Measurements from ENCODE around the gene LARP4B. TPM values are rescaled to one million over a fixed set of nuclear protein-coding genes. Genes with fewer than 3 reads are reported as not detected.

The LARP4B gene
- total RNA-seq, 2 donors from 2014 or later = 130 to 242 TPM

GRCh38 chr10:860519-860918, 71.0 kb downstream of the LARP4B start:
- Mint-ChIP-seq H3K36me3 (peaks cover 20% of the 10 kb centered on the region), H3K9me3 (no peaks in the 10 kb centered on the region), H3K27ac (no peak overlapping the region), H3K27me3 (no peaks in the 10 kb centered on the region), H3K4me1 (ENCODE audit: low read depth in 2 of 2) (peaks cover 25 to 40% of the 10 kb centered on the region in 2 donors), H3K4me3 (no peak overlapping the region)
- DNase-seq (ENCODE audit: low spot score) (no peak), ATAC-seq (no peak)

DNA sequence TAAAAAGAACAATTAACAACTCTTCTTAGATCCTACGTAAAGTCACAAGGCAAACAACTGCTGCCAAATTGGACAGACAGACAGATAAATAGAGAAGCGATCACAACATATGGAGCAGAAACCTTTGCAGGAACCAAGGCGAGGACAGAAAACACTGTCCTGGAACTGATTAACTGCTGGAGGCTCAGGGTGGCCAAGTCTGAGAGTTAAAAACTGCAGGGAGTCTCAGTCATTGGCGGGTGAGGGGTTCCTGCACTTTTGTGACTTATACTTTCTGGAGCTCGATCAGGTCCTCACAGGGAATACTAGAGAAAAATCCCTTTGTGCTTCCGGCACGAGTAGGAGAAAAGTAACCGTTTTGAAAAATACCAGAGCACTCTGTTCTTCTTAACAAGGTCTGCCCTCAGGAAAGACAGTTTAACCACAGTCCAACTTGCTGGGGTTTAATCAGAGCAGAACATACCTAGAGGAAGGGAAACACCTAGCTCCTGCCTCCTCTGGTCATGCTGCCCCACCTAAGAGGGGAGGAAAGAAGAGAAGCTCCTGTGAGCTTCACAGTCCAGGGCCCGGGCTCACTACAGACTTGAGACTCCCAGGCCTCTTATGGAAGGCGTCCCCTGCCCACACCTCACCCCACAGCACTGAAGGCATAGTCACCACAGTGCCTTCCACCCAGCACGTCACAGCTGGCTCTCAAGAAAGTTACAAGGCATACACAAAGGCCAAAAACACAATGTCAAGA, 74.9 kb downstream of the LARP4B start:
- DNase-seq (ENCODE audit: low spot score) (no peak), ATAC-seq (peak; percentile 54 to 56)
- Mint-ChIP-seq H3K4me3 (peak overlapping the region; percentile 8), H3K4me1 (ENCODE audit: low read depth in 2 of 2) (peaks cover 33 to 44% of the 10 kb centered on the region in 2 donors), H3K36me3 (peaks cover 21% of the 10 kb centered on the region), H3K27me3 (no peaks in the 10 kb centered on the region), H3K9me3 (no peaks in the 10 kb centered on the region), H3K27ac (peak overlapping the region; percentile 12 to 13)

DNA sequence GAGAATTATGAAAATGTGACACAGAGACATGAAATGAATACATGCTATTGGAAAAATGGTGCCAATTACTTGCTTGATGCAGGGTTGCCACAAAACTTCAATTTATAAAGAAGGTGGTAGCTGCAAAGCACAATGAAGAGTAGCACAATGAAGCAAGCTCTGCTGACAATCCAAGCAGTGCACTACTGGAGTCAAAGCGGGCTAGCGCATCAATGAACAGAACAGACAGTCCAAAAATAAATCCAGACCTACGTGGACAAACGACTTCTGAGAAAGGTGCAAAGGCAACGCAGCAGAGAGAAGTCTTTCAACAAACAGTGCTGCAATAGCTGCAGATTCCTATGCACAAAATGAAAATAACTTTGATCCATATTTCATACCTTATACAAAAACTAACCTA, 75.8 kb downstream of the LARP4B start:
- Mint-ChIP-seq H3K4me1 (ENCODE audit: low read depth in 2 of 2) (peaks cover 40 to 42% of the 10 kb centered on the region in 2 donors), H3K27ac (peak overlapping the region in 1 of 2 donors; percentile 13), H3K27me3 (no peaks in the 10 kb centered on the region), H3K4me3 (no peak overlapping the region), H3K9me3 (no peaks in the 10 kb centered on the region), H3K36me3 (peaks cover 22% of the 10 kb centered on the region)
- ATAC-seq = no peak
- DNase-seq (ENCODE audit: low spot score) = no peak

- DNase-seq (ENCODE audit: low spot score) = no peak
- no peak for ATAC-seq
- no peaks in the 10 kb centered on the region for H3K9me3 Mint-ChIP-seq
- no peaks in the 10 kb centered on the region for H3K27me3 Mint-ChIP-seq
- H3K27ac Mint-ChIP-seq = no peak overlapping the region
- H3K4me1 Mint-ChIP-seq (ENCODE audit: low read depth in 2 of 2) = peaks cover 40 to 42% of the 10 kb centered on the region in 2 donors
- H3K36me3 Mint-ChIP-seq = peaks cover 28% of the 10 kb centered on the region
- no peak overlapping the region for H3K4me3 Mint-ChIP-seq
These were observed 76.4 kb downstream of the LARP4B start for GRCh38 chr10:855079-855478.

DNA sequence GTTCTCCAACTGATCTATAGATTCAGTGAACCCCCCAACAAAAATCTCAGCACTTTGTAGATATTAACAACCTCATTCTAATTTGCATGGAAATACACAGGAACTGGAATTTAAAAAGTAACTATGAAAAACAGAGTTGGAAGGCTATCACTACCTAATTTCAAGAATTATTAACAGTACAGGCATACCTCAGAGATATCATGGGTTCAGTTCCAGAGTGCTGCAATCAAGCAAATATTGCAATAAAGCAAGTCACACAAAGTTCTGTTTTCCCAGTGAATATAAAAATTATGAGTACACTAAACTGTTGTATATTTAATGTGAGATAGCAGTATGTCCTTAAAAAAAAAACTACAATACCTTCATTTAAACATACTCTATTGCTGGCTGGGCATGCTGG, 78.5 kb downstream of the LARP4B start:
- no peak overlapping the region for H3K27ac Mint-ChIP-seq
- DNase-seq (ENCODE audit: low spot score) (no peak), ATAC-seq (no peak)
- no peak overlapping the region for H3K4me3 Mint-ChIP-seq
- H3K9me3 Mint-ChIP-seq = no peaks in the 10 kb centered on the region
- peaks cover 47 to 52% of the 10 kb centered on the region in 2 donors for H3K4me1 Mint-ChIP-seq (ENCODE audit: low read depth in 2 of 2)
- peaks cover 41% of the 10 kb centered on the region for H3K36me3 Mint-ChIP-seq
- no peaks in the 10 kb centered on the region for H3K27me3 Mint-ChIP-seq

GRCh38 chr10:852386-852785, 79.1 kb downstream of the LARP4B start:
- ATAC-seq (no peak), DNase-seq (ENCODE audit: low spot score) (no peak)
- Mint-ChIP-seq H3K4me3 (no peak overlapping the region), H3K9me3 (no peaks in the 10 kb centered on the region), H3K27me3 (no peaks in the 10 kb centered on the region), H3K4me1 (ENCODE audit: low read depth in 2 of 2) (peaks cover 50 to 52% of the 10 kb centered on the region in 2 donors), H3K27ac (peak overlapping the region in 1 of 2 donors; percentile 18), H3K36me3 (peaks cover 41% of the 10 kb centered on the region)

DNA sequence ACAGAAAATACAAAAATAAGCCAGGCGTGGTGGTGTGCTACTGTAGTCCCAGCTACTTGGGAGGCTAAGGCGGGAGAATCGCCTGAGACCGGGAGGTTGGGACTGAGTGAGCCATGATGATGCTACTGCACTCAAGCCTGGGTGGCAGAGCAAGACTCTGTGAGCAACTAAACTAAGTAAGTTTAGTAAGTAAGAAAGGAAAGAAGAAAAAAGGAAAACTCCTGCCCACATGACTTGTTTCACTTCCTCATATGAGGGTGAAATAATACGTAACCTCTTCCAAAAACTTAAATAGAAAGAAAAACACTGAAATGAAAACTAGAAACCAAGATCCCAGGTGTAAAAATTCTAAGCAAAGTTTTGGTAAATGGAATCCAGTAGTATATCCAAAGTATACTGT, 79.6 kb downstream of the LARP4B start:
- no peak for ATAC-seq

DNA sequence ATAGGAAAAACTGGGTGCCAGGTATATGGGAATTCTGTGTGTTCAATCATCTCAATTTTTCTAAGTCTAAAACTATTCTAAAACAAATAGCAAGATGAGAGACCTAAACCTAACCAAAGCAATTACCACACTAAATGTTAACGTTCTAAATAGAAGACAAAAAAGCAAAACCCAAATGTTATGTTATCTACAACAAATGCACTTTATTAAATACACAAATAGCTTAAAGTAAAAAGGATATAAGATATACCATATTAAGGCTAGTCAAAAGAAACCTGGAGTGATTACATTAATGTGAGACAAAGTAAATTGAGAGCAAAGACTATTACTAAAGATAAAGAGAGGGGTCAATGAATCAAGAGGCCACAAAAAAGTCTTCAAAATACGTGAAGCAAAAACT, 81.4 kb downstream of the LARP4B start:
- Mint-ChIP-seq H3K9me3 (no peaks in the 10 kb centered on the region), H3K4me3 (no peak overlapping the region), H3K27me3 (no peaks in the 10 kb centered on the region), H3K4me1 (ENCODE audit: low read depth in 2 of 2) (peaks cover 53 to 56% of the 10 kb centered on the region in 2 donors), H3K27ac (no peak overlapping the region), H3K36me3 (peaks cover 39% of the 10 kb centered on the region)
- no peak for ATAC-seq
- DNase-seq (ENCODE audit: low spot score) = no peak

More for the DNA sequence above, 79.6 kb downstream of the LARP4B start:
- H3K27me3 Mint-ChIP-seq = no peaks in the 10 kb centered on the region
- peaks cover 41% of the 10 kb centered on the region for H3K36me3 Mint-ChIP-seq
- H3K27ac Mint-ChIP-seq = peak overlapping the region; percentile 18 to 86
- H3K9me3 Mint-ChIP-seq = no peaks in the 10 kb centered on the region
- peaks cover 50 to 52% of the 10 kb centered on the region in 2 donors for H3K4me1 Mint-ChIP-seq (ENCODE audit: low read depth in 2 of 2)
- no peak overlapping the region for H3K4me3 Mint-ChIP-seq
- no peak for DNase-seq (ENCODE audit: low spot score)

DNA sequence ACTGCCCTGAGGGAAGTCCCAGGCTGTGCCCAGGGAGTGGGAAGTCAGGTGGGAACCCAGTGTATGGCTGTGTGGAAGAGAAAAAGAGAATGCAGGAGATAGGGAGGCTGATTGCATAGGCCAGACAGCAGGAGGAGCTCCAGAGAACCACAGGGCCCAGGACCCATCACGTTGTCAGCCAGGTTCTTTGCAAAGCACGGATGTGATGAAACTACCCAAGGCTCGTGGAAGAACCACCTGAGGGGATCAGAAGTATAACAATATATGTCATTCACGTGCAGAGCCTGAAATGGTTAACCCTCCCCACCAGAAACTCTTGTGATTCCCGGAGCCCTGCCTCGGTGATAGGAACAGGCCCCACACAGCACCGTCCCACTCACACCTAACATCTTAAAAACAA, 83.6 kb downstream of the LARP4B start:
- peaks cover 35% of the 10 kb centered on the region for H3K36me3 Mint-ChIP-seq
- H3K27me3 Mint-ChIP-seq = no peaks in the 10 kb centered on the region
- H3K27ac Mint-ChIP-seq = peak overlapping the region in 1 of 2 donors; percentile 26
- no peak for ATAC-seq
- H3K9me3 Mint-ChIP-seq = no peaks in the 10 kb centered on the region
- no peak overlapping the region for H3K4me3 Mint-ChIP-seq
- DNase-seq (ENCODE audit: low spot score) = no peak
- H3K4me1 Mint-ChIP-seq (ENCODE audit: low read depth in 2 of 2) = peaks cover 59 to 61% of the 10 kb centered on the region in 2 donors

DNA sequence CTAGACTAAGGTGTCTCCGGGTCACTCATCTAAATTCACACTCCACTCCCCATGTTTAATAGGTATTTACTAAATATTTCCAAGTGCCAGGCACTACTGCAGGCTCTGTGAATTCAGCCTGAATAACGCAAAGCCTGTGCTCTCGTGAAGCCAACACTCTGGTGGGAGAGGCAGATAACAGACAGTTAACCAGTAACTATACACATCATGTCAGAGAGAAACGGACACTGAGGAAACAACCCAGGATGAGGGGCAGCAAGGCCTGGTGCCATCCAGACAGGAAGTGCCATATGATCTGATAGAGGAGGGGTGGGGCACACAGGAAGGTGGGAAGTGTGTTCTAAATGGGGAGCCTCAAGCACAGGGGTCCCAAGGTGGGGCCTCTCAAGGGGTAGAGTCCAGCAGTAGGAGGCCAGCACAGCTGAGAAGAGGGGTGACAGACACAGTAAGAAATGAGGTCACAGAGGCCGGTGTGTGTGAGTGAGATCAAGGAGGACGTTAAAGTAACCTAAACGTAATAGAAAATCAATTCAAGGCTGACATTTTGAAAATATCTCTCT, 85.3 kb downstream of the LARP4B start:
- Mint-ChIP-seq H3K27ac (peak overlapping the region; percentile 3 to 76), H3K4me1 (ENCODE audit: low read depth in 2 of 2) (peaks cover 44 to 47% of the 10 kb centered on the region in 2 donors), H3K36me3 (peaks cover 27% of the 10 kb centered on the region), H3K9me3 (no peaks in the 10 kb centered on the region), H3K27me3 (no peaks in the 10 kb centered on the region), H3K4me3 (no peak overlapping the region)
- ATAC-seq (no peak), DNase-seq (ENCODE audit: low spot score) (no peak)

- DNase-seq (ENCODE audit: low spot score) (no peak), ATAC-seq (no peak)
- no peaks in the 10 kb centered on the region for H3K9me3 Mint-ChIP-seq
- H3K27me3 Mint-ChIP-seq = no peaks in the 10 kb centered on the region
- H3K4me1 Mint-ChIP-seq (ENCODE audit: low read depth in 2 of 2) = peaks cover 44% of the 10 kb centered on the region in 2 donors
- H3K4me3 Mint-ChIP-seq = no peak overlapping the region
- H3K36me3 Mint-ChIP-seq = peaks cover 24% of the 10 kb centered on the region
- peak overlapping the region; percentile 3 to 76 for H3K27ac Mint-ChIP-seq
These were observed 86.0 kb downstream of the LARP4B start for GRCh38 chr10:845526-845925.

DNA sequence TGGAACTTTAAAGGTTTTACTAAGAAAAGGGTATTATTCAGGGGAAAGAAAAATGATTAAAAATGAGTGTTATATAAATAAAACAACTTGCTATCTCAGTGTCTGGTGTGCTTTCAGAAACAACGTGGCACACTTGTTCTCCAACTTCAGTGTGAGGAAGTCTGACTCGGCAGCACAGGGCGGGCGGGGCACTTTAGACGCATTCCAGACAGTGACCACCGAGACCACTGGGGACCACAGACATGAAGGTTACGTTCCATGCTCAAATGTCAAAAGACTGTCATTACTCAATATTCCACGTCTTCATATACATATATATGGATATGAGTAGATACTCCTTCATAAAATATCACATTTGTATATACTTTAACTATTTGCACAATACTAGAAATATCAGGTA, 87.0 kb downstream of the LARP4B start:
- peaks cover 40 to 41% of the 10 kb centered on the region in 2 donors for H3K4me1 Mint-ChIP-seq (ENCODE audit: low read depth in 2 of 2)
- peaks cover 15% of the 10 kb centered on the region for H3K36me3 Mint-ChIP-seq
- H3K4me3 Mint-ChIP-seq = no peak overlapping the region
- H3K9me3 Mint-ChIP-seq = no peaks in the 10 kb centered on the region
- ATAC-seq (no peak), DNase-seq (ENCODE audit: low spot score) (no peak)
- H3K27me3 Mint-ChIP-seq = no peaks in the 10 kb centered on the region
- no peak overlapping the region for H3K27ac Mint-ChIP-seq

DNA sequence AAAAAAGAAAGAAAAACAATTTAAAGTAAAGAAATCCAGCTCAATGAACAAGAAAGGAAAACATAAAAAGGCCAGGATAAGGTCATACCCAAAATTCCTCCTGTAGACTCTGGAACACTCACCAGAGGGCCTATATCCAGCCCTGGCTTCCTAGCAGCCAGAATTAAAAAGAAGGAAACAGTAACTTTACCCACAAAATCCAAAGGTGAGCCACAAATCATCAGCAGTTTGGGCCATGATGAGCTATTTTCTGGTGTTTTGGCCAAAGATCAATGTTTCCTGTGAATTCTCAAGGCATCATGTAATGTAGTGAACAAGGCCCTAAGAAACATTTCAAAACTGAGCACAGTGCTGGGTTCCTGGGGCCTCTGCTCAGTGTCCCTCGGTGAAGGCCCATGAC, 87.8 kb downstream of the LARP4B start:
- H3K4me1 Mint-ChIP-seq (ENCODE audit: low read depth in 2 of 2) = peaks cover 37 to 40% of the 10 kb centered on the region in 2 donors
- ATAC-seq (no peak), DNase-seq (ENCODE audit: low spot score) (no peak)
- H3K9me3 Mint-ChIP-seq = no peaks in the 10 kb centered on the region
- H3K27me3 Mint-ChIP-seq = no peaks in the 10 kb centered on the region
- H3K4me3 Mint-ChIP-seq = no peak overlapping the region
- H3K27ac Mint-ChIP-seq = no peak overlapping the region
- peaks cover 7% of the 10 kb centered on the region for H3K36me3 Mint-ChIP-seq

- Mint-ChIP-seq H3K4me3 (no peak overlapping the region), H3K4me1 (ENCODE audit: low read depth in 2 of 2) (peaks cover 38% of the 10 kb centered on the region in 2 donors), H3K27ac (no peak overlapping the region), H3K9me3 (no peaks in the 10 kb centered on the region), H3K27me3 (no peaks in the 10 kb centered on the region), H3K36me3 (peaks cover 6% of the 10 kb centered on the region)
- peak in 1 of 2 donors; percentile 49 for ATAC-seq
- no peak for DNase-seq (ENCODE audit: low spot score)
These were observed 88.7 kb downstream of the LARP4B start for GRCh38 chr10:842795-843194.

Measured in natural killer cell treated with Interleukin-12 subunit alpha and Interleukin-12 subunit beta and Interleukin-15 and Interleukin-18, amount 100 ng/mL, for 72 hours (primary cell).